Stimulated activated CD8-positive, alpha-beta memory T cell treated with anti-CD3 and anti-CD28 coated beads, Interleukin-4, amount 100 ng/mL, for 24 hours (primary cell): ENCODE measurements around the gene VGLL3.
"Not testable (repeated sequence)": the region's sequence is repeated elsewhere in the genome, so short reads cannot be mapped to it uniquely, and the experiment has no call there.

Source experiments
- DNase-seq: peaks from one replicate; pipeline ENCODE4 v3.0.0-alpha.2; 2020; ENCODE audit warnings: low read depth

VGLL3 gene

GRCh38 chr3:86990734-86991481 lies at the start of gene VGLL3:
TSS of gene VGLL3 (minus strand) at chr3:86991149. CDS start at chr3:86990743, 406 bp downstream.
- no peak for DNase-seq

- no peak for DNase-seq
Observed at GRCh38 chr3:87037652-87038051, 46.7 kb upstream of the VGLL3 start.

DNA sequence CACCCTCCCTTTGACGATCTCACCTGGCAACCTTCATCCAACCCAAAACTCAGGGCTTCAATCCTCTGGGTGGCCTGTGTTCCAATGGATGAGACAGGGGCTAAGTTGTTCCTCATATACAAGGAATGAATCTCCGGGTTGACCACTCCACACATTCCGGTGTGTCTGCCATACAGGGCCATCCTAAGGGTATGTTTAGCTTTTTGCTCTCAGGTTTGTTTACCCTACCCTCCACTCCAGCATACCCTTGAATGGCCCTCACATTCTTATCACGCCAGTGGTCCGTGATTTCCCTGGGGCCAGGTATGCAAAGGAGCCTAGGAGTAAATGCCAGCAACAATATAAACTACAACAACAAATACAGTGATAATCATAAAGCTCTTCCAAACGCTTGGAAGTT lies 45.7 kb upstream of the VGLL3 start:
- no peak for DNase-seq

- DNase-seq: no peak
Observed at GRCh38 chr3:87035339-87035738, 44.4 kb upstream of the VGLL3 start.

DNA sequence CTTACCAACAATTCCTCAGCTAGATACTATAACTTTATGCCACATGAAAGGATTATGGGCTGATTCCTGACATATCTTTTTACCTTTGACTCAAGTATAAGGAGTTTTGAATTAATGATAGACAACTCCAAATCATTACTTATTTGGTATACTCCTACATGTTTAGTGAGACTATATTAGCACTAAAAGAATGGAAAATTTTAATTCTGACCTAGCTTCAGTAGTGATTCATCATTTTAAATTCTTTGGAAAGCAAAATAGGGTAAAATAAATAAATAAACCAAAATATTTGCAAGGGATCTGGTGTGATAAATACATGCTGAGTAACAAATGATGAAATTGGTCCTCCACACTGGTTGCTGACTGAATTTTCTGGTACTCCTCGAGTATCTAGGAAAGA lies 42.3 kb upstream of the VGLL3 start:
- no peak for DNase-seq

GRCh38 chr3:87025661-87026645 lies 35.0 kb upstream of the VGLL3 start:
- no peak for DNase-seq

DNA sequence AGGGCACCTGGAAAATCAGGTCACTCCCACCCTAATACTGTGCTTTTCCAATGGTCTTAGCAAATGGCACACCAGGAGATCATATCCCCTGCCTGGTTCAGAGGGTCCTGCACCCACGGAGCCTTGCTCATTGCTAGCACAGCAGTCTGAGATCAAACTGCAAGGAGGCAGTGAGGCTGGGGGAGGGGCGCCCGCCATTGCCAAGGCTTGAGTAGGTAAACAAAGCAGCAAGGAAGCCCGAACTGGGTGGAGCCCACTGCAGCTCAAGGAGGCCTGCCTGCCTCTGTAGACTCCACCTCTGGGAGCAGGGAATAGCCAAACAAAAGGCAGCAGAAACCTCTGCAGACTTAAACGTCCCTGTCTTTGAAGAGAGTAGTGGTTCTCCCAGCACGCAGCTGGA lies 26.4 kb upstream of the VGLL3 start:
- not testable (repeated sequence) for DNase-seq

DNA sequence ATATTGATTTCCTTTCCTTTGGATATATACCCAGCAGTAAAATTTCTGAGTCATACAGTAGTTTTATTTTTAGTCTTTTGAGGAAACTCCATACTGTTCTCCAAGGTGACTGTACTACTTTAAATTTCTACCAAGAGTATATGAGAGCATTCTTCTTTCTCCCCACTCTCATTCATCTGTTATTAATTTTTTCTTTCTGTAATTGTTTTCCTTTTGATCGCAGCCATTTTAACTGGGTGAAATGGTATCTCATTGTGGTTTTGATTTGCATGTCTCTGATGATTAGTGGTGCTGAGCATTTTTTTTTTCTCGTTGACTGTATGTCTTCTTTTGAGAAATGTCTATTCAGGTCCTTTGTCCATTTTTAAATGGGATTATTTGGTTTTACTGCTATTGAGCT lies 18.3 kb upstream of the VGLL3 start:
- DNase-seq: no peak

GRCh38 chr3:87006844-87007439 lies 16.0 kb upstream of the VGLL3 start:
- no peak for DNase-seq

DNA sequence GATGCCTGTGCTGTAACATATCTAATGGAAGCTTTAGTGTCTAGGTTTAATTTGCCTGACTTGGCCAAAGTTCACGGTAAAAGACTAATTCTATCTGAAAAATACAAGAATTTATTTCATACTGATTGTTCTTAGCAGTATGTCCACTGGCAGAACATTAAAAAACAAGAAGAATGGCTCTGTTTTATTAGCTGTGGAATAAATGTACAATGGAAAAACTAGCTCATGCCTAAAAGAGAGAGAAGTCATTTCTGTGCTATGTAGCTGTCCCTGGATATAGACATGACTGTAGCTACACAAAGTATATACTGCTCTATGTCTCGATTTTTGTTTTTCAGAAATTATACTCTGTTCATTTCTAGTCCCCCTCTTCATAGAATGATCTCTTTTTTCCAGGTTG lies 13.9 kb upstream of the VGLL3 start:
- no peak for DNase-seq

DNA sequence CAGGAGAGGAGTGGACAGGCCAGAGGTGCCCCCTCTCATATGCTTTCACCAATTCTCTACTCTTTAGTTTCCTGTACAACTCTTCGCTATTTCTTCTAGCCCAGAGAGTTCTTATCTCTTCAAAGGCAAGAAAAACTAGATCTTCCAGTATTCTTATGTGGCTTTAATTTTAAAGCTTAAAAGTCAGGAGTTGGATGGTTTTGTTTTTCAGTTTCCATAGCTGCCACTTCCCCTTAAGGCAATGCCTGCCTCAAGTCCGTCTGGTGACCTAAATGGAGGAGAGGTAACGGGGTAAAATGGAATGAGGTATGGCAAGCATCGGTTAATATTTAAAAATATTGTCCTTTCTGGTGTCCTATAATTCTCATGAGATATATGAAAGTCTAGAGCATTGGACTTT lies 11.4 kb upstream of the VGLL3 start:
- DNase-seq: no peak

- no peak for DNase-seq
Observed at GRCh38 chr3:87001473-87002098, 10.6 kb upstream of the VGLL3 start.

DNA sequence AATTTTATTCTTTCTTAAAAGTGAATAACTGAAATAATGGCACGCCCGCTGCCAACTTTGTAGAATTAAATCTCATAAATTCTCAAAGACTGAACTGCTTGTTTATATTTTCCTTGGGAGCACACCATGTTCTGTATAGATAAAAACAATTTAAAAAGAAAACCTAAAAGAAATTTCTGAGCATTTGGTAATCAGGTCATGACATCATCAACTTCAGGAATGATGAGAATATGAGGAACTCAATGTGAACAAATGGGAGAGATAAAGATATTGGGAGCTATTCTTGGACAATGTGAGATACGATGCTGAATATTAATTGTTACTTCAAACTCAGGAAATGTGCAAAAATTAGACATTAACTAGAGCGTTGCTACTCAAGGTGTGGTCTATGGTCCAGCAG lies 10.0 kb upstream of the VGLL3 start:
- DNase-seq: no peak

DNA sequence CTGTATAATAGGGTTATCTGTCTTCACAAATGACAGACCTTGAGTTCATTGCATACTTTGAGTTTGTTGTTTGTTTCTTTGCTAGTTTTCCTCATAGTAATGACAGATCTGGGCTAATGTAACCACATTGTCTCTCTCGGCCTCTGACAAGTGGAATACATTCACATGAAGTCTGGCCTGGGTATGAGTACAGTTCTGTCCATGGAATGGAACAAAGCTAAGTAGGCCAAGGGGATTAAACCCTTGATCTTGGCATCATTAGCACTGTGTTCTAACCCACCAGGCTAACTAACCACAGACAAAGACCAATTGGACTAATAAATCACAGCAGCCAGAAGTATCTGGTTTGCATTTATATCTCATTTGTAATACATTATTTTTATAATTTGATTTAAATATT lies 7.6 kb upstream of the VGLL3 start:
- DNase-seq: no peak

- no peak for DNase-seq
Observed at GRCh38 chr3:86996261-86996955, 5.5 kb upstream of the VGLL3 start.

GRCh38 chr3:86995537-86995936 lies 4.6 kb upstream of the VGLL3 start:
- no peak for DNase-seq

- DNase-seq: no peak
Observed at GRCh38 chr3:86993704-86994103, 2.8 kb upstream of the VGLL3 start.

DNA sequence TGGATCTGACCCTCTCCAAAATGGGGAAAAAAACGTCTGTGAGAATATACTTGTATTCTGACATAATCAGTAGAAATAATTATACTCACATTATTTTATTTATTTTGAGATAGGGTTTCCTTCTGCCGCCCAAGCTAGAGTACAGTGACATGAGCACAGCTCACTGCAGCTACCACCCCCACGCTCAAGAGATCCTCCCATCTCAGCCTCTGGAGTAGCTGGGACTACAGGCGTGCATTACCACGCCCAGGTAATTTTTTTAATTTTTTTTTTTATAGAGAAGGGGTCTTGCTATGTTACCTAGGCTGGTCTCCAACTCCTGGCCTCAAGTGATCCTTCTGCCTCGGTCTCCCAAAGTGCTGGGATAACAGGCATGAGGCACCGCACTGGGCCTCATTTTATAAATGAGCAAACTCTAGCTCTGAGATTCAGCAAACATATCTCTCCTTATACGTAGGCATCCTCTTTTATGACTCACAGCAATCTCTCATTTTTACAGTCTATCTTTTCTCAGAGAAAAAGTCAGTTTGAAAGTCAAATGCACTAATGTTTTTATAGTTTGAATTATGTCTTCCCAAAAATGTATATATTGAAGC lies 989 bp upstream of the VGLL3 start:
- DNase-seq: no peak

GRCh38 chr3:86991482-86991815 lies 500 bp upstream of the VGLL3 start:
- DNase-seq: no peak

DNA sequence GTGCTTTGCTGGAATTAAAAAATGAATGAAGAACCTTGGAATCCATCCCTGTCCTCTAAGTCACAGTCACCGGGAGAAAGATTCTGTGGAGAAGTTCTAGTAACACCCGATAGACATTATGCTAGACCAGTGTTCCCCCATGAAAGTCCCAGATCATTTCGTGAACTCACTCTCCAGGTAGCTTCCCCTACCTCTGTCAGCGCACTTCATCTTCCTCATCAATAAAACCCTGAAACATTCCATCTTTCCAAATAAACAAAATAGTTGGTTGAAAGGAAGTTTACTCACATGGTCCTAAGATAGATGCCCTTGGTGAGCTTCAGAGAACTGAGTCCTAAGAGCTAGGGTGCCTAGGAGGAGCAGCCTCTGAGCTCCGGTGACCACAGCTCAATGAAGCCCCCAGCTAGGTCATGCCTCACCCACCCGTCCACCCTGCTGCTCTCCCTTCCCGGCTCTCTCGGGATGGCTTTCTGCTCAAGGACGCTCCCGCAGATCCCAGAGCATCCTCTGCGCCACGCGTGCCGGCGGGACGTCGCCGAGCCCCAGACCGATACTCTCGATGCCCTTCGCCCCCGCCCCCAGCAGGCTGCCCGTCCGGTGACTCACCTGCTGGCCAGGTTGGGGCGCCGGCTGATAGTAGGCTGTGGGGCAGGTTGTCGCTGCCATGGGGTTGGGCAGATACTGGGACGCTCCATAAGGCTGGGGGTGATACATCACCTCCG lies 776 bp downstream of the VGLL3 start:
- no peak for DNase-seq

DNA sequence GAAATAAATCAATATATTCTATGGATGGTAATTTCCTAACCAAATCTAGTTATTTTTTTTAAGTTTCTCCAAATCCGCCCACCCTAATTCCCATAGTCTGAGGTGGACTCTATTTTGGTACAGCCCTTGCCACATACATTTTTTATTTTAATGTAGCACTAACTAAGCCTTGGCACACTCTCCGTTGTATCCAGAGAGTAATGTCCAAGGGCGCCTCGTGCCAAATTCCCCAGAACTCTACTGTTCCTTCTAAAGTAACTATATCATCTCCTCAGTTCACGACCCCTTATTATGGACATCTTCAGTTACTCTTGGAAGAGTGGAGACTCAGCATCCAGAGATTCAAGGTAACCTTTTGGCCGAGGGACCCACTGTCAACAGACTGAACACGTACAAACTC lies 1.3 kb downstream of the VGLL3 start:
- DNase-seq: no peak
